SK-N-MC (cell line): ENCODE results near the gene ZNF506.
"Not testable (repeated sequence)": the region's sequence is repeated elsewhere in the genome, so short reads cannot be mapped to it uniquely, and the experiment has no call there.

Experiments
- EZH2 ChIP-seq: fragments of 200-600 bp; sonication (generic); IDR thresholded peaks from one replicate; pipeline ENCODE4 v1.6.1; 2017; ENCODE audit warnings: antibody characterized with exemption
- POLR2AphosphoS5 ChIP-seq: IDR thresholded peaks from 2 replicates; pipeline ENCODE4 v1.6.1; 2012; ENCODE audit warnings: mild to moderate bottlenecking, low read depth, low read length, borderline replicate concordance

DNA sequence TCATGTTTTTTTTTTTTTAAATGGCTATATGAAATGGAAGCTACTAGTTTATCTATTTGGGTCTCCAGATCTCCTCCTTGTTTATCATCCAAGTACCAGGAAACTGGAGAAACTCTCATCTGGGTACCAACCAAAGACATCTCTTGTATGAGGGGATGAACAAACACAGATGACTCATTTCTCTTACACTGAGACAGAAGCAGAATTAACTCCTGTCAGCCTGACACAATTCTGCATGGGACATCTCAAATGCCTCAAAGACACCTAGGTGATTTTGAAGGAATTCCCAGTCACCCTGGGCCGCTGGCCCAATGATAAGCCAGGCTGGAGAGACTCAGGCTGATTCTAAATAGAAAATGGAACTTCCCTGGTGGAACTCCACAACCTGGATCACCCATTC, 9.6 kb downstream of the ZNF506 start:
- not testable (repeated sequence) for TF ChIP-seq POLR2AphosphoS5, EZH2
